ENCODE data around the gene RBM39.
"Not testable (repeated sequence)": the region's sequence is repeated elsewhere in the genome, so short reads cannot be mapped to it uniquely, and the experiment has no call there.

The RBM39 gene

DNA sequence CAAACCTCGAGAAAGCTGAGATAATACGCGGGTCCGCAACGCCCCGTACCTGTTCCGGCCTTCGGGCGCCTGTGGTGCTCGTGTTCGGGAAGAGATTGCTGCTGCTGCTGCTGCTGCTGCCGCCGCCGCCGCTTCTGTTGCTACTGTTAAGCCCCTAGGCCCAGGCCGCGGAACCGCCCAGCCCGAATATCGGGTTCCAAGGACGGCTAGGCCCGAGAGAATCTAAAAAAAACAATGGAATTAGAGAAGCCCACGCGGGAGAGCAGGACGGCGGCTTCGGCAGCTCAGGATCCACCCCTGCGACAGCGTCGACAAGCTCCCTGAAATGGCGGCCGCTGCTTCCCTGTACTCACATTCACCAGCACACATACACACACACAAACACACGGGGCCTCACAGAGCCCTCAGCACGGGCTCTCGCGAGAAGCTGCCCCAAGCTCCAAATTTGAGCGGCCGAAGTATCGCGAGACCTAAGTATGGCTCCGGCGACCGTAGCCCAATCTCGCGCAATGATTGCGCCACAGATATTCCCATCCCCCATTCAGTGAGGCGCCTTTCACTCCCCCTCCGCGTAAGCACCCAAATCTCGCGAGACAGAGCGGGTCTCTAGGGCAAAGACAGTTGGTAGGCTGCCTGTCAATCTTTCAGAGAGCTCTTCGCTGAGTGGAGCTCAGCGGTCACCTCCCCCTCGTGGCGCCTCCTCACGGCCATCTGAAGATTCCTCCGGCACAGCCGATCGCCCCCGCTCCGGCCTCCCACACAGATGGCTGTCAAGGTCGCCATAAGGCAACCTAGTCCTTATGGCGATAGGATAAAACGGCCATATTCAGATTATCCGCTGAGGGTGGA is at the start of gene RBM39:
Gene RBM39, minus strand, starts transcription at position 369 of the 849 bp plus-strand sequence. CDS start 1,386 bp downstream, outside the sequence.
- DNase-seq: peak; percentile 100

DNA sequence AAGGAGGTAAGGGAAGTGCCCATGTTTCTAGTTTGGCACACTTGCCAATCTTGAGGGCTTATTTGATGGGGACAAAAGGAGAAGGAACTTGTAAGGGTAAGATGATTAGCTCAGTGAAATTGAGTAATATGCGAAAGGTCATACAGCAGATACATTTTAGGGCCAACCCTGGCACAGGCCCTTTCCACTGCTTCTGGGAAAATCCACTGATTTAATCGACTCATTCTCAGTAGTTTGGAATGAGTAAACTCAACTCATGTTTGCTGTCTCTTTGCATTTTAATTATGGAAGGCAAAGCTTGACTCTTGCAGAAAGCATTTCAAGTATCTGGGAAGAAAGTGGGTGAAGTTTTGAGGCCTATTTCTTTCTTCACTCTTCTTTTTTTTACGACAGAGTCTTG is 49.8 kb upstream of the RBM39 start:
- DNase-seq: no peak

DNA sequence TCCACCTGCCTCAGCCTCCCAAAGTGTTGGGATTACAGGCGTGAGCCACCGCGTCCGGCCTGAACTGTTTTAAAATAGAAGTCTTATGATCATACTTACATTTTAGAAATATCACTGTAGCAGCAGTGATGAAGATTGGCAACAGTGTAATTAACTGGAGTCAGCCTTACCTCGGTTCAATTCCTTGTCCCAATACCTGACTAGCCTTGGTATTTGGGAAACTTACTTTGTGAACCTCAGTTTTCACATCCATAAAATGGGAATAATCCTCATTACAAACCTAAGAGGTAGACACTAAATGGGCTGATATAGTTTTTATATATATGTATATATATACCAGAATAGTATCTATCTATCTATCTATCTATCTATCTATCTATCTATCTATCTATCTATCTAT is 49.0 kb upstream of the RBM39 start:
- DNase-seq: no peak

DNA sequence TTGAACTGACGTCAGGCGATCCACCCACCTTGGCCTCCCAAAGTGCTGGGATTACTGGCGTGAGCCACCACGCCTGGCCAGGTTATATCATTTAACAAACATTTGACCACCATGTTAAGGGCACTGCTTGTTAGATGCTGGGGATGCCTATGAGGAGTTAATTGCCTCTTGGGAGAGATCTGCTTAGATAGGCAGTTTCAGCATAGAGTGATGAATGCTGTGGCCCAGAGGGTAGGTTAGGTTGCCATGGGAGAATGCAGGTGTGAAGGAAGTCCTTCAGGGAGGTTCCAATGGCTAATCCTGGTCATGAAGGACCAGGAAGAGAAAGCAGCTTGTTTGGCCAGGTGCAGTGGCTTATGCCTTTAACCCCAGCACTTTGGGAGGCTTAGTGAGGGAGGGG is 46.7 kb upstream of the RBM39 start:
- DNase-seq: no peak

DNA sequence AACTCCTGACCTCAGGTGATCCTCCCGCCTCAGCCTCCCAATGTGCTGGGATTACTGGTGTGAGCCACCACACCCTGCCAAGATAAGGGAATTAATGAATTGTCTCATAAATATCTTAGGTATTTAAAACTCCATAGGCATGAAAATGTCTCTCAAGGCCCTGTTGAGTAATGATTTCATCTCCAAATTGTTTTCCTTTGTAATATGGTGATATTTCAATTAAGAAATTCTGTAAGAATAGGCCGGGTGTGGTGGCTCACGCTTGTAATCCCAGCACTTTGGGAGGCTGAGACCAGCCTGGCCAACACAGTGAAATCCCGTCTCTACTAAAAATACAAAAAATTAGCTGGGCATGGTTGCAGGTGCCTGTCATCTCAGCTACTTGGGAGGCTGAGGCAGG is 43.5 kb upstream of the RBM39 start:
- not testable (repeated sequence) for DNase-seq

DNA sequence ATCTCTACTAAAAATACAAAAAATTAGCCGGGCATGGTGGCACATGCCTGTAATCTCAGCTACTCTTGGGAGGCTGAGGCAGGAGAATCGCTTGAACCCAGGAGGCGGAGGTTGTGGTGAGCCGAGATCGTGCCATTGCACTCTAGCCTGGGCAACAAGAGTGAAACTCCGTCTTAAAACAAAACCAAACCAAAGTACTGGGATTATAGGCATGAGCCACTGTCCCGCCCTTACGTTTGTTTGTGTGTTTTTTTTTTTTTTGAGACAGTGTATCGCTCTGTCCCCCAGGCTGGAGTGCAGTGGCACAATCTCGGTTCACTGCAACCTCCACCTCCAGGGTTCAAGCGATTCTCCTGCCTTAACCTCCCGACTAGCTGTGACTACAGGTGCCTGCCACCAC is 41.8 kb upstream of the RBM39 start:
- DNase-seq: not testable (repeated sequence)

DNA sequence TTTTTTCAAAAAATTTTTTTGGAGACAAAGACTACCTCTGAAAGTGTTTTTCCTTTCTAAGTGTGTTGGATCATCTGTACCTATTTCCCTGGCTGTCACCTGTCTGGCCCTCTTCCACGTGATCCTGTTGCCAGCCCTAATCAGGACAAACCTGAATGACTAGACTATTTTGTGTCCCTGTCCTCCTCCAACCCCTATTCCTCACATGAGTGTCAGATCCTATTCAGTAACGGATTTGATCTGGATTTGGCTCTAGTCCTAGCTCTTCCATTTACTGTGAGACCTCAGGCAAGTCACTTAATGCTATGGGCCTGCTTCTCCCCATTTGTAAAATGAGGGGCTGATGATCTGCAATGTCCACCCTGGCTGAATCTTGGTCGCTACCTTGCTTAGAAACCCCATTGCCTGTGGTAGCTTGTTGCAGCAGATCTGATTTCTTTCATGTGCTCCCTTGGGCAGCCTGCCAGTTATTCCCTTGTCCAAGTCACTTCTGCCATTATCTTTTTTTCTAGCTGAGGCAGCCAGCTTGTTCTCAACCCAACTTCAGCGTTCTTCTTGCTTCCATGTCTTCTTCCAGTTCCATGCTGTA is 34.5 kb upstream of the RBM39 start:
- DNase-seq: no peak

DNA sequence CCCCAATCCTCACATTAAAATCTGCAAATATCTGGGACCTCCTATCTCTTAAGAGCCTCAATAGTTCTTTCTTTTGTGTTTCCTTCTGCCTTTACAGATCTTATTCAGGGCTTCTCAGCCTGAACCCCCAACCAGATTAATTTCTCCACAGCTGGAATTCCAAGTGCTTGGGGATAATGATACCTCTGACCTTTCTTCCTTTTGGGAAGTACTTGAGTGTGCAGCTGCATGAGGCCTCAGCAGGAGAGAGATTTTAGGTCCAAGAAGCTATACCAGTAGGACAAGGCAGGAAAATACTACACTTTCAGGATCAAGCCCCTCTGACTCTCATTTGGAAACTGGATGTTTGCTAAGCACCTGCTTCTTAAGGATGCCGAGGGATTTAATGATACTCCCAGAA is 32.3 kb upstream of the RBM39 start:
- no peak for DNase-seq

DNA sequence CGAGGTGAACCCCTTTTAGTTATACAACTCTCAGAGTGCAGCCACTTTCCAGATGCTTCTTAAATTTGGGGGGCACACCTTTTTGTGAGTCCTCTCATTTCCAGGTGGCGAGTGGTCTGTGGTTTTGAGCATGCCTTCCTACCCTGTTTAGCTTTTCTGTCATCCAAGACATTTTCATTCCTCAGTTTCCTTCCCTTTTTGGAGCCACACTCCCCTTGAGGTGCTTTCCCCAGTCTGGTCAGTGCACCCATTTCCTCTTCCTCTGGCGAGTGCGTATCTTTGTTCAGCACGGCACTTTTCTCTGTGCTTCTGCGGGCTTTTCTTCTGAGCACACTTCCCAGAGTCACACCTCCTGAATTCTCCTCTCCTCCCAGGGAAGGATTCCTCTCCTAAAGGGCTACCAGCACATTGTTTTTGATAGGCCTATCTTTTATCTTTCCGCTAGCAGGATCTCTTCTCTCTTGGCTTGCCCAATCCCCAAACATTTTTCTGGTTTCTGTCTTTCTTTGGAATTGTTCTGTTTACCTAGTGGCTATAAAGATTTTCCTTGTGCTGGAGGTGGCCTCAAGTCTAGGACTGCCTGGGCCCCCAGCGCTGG is 31.2 kb upstream of the RBM39 start:
- DNase-seq: no peak

DNA sequence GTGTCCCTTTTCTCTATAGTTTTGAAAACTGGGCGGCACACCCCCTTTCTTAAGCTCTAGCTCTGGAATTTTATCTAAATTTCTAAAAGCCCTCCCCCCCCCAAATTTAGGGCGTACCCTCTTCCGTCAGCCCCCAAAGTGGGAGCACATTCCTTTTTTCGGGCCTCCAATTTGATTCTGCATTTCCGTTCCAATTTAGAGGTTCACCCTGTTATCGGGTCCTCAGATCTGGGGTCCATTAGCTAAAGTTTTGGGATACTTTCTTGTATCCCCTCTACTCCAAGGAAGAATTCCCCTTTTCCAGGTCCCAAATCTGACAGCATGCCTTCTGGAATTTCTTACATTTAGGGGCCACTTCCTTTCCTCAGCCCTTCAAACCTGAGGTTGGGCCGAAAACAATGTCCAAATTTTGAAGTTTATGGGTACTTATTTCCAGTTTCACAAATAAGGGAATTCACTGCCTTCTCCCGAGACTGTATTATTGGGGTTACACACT is 30.6 kb upstream of the RBM39 start:
- no peak for DNase-seq

DNA sequence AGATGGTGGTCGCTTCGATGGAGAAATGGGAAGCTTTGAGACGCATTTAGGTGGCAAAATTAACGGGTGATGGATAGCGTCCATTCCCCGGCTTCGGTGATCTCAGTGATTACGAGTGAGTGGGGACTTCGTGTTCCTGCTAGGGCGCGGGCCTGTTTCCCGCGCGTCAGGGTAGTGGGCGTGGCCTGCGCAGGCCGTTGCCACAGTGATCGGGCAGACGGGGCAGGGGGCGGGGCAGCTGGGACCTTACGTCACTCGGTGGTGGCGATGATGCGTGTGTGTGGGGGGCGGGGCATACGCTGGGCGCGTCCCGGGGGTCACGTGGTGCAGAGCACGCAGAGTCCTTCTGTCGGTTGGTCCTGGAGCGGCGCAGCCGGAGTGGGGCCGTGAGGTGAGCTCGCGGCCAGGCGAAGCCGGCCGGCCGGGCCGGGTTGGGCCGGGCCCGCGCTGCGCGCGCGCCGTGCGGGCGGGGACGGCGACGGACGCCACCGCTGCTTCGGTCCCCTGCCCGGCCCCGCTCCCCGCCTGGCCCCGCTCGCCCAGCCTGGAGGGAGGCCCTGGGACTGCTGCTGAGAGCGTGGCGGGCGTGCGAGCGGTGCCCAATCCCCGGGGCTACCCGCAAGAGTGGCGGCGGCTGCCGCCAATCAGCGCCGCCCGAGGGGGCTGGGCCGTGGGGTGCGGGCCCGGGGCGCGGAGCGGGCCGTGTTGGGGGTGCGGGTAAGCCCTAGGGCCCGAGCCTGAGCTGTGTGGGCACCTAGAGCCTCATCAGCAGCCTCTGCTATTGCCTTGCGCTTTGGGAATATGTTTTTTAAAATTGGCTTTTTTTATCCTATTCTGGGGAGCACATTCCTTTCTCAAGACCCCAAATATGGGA is 29.9 kb upstream of the RBM39 start, which contains the start of gene PHF20:
Gene PHF20, plus strand, starts transcription at position 327 of the 874 bp plus-strand sequence. CDS start 29,508 bp downstream, outside the sequence.
- DNase-seq: peak; percentile 72

DNA sequence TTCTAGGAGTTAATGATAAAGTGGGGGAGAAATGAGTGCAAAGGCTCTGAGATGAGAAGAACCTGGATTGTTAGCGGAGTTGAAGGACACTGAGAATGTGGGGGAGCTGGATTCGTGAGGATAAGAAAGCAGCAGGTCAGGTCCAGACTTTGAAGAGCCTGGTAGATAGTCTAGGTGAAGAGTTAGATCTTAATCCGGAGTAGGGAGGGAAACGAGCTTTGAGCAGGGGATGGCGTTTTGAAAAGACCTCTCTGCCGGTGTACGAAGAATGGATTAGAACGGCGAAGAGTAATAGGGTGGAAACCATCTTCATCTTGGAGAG is 29.3 kb upstream of the RBM39 start:
- DNase-seq: no peak

DNA sequence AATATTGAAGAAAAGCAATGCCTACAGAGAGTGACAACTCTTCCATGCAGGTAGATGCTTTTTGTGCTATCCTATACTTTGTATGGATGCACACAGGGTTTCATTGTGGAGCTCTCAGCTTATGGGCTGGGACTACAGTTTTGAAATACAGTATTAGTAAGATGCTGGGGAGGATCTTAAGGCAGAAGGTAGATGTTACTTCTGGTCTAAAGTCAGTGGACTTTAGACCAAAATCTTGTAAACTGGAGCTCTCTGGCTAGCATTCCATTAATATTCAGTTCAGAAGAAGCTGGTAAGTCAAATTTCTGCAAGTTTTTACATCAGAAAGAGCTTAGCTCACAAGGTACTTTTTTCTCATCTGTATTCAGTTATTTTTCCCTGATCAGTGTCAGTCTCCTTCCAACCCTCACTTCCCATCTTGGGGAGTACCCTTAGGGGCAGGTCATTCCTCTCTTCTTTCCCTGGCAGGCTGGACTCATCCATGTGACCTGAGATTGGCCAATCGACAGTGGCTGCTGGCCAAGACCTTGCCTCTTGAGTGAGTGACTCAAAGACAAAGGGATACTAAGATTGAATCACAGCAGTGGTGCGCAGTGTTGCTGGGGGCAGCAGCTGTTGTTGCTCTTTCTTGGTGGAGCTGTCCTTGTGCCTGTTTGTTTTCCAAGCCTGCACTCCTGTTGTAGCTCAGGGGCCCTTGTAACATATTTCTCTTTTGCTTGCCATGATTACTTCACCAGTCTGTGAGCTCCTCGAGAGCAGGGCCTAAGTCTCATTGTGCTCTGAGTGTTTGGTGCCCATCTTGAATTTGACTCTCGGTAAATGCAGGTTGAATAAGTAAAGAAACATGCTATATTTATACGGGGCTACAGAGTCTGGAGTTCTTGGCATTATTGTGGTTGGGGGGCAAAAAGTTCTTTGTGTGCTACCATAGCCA is 26.9 kb upstream of the RBM39 start:
- DNase-seq: no peak

DNA sequence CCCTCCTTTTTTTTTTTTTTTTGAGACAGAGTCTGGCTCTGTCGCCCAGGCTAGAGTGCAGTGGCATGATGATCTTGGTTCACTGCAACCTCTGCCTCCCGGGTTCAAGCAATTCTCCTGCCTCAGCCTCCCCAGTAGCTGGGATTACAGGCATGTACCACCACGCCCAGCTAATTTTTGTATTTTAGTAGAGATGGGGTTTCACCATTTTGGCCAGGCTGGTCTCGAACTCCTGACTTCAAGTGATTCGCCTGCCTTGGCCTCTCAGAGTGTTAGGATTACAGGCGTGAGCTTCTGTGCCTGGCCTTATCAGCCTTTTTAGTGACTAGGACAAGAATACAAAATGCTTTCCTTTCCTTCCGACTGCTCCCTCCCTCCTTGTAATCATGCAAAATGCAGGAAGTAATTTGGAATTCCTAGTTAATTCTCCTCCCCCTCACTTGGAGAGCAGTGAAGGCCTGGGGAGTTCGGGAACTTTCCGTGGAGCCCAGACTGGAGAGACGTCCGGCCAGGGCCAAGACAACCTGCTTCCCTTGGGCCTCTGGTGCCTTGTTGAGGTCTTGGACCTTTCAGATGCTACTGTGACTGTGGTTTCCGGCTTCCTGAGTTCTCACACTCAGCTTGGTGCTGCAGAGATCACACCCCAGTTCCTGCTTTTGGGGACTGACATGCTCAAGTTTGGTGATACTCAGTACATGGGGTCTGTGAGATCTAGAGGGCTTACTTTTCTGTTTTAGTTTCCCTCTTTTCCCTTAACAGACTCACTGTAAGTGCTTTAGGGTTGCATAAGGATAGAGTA is 25.8 kb upstream of the RBM39 start:
- no peak for DNase-seq

DNA sequence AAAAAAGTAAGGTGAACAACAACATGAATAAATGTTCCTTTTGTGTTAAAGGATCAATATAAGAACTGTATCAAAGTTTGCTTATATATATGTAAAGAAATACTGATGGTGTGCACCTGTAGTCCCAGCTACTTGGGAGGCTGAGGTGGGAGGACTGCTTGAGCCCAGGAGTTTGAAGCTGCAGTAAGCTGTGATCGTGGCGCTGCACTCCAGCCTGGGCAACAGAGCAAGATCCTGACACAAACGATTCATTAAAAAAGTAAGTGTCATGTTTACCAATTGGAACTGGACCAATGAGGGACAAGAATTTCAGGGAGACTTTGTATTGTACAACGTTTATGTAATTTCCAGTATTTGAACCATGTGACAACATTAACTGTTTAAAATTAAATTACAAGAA is 24.8 kb upstream of the RBM39 start:
- no peak for DNase-seq

DNA sequence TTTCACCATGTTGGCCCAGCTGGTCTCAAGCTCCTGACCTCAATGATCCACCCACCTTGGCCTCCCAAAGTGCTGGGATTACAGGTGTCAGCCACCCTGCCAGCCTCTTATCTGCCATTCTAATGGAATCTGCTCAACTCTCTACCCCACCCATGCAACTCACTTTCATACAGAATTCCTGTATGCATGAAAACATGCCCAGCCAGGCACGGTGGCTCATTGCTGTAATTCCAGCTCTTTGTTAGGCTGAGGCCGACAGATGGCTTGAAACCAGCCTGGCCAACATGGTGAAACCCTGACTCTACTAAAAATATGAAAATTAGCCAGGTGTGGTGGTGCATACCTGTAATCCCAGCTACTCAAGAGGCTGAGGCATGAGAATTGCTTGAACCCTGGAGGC is 22.9 kb upstream of the RBM39 start:
- DNase-seq: not testable (repeated sequence)

DNA sequence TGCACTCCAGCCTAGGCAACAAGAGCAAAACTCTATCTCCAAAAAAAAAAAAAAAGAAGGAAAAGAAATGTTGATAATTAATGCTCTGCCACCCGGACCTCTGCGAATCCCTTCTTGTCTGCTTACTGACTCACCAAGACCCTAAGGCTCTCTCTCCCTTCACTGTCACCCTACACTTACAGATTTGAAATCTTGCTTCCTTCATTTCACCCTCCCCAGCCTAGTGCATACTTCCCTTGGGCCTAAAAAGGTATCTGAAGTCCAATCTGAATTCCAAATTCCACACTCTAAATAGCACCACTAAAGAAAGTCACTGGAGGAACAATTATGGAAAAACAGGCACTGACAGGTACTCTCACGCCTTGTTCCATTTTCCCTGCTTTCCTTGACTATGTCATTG is 20.4 kb upstream of the RBM39 start:
- DNase-seq: no peak

DNA sequence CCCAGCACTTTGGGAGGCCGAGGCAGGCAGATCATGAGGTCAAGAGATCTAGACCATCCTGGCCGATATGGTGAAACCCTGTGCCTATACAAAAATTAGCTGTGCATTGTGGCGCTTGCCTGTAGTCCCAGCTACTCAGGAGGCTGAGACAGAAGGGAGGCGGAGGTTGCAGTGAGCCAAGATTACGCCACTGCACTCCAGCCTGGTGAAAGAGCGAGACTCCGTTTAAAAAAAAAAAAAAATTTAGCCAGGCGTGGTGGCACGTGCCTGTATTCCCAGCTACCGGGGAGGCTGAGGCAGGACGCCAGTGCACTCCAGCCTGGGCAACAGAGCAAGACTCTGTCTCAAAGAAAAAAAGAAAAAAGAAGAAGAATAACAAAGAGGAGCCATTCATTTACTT is 19.5 kb upstream of the RBM39 start:
- DNase-seq: not testable (repeated sequence)

DNA sequence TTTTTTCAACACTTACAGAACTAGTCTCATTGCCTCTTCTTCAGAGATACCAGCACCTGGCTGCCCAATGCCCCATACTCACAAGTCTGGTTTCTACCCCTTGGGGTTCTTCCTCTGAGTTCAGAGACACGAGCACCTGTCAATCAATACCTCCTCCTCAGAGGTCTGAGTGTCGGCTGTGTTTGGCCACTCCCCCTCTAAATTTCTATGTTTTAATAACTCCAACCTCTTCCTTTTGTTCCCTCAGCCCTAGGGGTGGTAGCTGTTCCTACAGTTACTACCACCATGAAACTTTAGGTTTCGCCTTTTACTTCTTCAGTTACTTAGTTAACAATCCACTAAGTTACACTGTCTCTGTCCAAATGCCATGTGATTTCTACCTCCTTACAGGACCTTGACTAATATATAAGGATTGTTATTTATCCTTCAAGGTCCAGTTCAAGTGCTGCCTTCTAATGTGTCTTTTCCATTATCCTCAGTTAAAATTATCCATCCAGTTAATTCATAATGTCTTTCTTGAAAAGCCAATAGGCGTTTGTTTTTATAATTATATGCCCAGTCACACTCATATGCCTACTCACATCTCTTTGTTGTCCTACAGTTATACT is 15.1 kb upstream of the RBM39 start:
- no peak for DNase-seq

DNA sequence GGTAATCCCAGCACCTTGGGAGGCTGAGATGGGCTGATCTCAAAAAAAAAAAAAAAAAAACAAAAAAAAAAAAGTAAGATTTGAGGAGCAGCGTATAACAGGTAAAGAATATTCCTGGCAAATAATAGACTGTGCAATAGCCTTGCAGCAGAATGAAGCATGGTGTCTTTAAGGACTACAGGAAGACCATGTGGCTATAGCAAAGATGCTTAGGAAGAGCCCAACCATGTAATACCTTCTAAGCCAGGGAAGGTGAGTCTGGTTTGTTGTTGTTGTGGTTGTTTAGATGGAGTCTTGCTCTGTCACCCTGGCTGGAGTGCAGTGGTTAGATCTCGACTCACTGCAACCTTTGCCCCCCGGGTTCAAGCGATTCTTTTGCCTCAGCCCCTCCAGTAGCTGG is 14.3 kb upstream of the RBM39 start:
- no peak for DNase-seq

DNA sequence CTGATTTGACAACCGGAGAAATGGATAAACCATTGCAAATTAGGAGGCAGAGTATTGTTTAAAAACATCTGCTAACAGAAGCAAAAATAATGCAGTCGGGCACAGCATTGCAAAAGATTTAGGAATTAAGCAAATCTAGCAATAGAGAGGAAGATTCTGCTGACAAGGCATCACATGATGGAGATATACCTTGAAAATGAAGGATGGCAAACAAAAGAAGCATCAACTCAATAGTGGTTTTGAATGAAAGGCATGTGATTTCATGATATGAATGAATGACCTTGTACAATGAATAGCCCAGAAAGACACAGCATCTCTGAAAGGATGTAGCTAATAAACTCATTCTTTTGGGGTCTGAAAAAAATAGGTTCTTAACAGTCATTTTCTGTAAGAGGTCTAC is 8.6 kb upstream of the RBM39 start:
- no peak for DNase-seq
